Fibroblast of mammary gland (primary cell): Measurements from ENCODE around the gene CYP2E1.
"Not testable (repeated sequence)": the region's sequence is repeated elsewhere in the genome, so short reads cannot be mapped to it uniquely, and the experiment has no call there.

Experiments used
- DNase-seq: peaks from one replicate; pipeline ENCODE4 v3.0.0-alpha.2; 2010; ENCODE audit warnings: low read depth
- H3K4me3 ChIP-seq: 2 replicates; pipeline ENCODE4 v1.5.1; 2011; ENCODE audit warnings: low read depth, mild to moderate bottlenecking, low read length, moderate library complexity; ENCODE audit not compliant: control insufficient read depth

The CYP2E1 gene

DNA sequence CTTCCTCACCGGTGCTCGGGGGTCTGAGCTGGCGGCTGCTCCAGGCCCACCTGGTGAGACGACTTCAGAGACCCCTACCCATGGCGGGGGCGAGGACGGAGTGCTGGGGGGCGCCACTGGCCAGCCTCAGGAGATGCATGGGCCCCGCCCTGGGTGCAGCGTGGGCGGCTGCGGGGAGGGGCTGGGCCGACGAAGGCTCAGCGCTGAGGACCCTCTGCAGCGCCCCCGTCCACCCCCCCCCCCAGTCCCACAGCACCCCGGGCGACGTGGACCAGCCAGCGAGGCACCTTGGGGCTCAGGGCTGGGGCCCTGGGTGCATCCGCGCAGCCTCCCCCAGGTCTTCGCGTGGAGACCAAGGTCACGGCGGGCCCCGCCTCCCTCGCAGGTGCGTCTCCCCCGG is 49.9 kb downstream of the CYP2E1 start:
- not testable (repeated sequence) for DNase-seq, H3K4me3 ChIP-seq
